Fibroblast of skin of left biceps (primary cell): Measurements from ENCODE around the gene CRYBA2.

Experiments
- DNase-seq, 2 experiments: peaks; one replicate each; pipeline ENCODE4 v3.0.0-alpha.2; 2013; ENCODE audit warnings: low read depth in 2 of 2

Gene CRYBA2

DNA sequence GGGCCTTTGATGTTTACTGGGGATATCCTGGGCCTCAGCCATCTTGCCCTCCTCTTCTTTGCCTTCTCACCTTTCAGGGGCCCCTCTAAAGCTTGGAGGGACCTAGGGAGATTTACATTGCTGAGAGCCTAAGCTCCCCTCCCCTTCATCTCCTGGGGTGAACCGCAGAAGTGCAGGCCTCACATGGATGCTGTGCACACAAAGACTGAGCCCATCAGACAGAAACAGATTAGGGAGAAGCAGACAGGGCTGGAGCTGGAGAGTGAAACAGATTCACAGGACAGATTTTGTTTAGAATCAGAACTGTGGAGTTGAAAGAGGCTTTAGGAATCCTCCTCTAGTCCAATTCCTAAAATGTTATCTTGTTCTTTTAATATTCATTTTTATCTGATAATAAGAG is 37.2 kb downstream of the CRYBA2 start:
- no peak for DNase-seq

DNA sequence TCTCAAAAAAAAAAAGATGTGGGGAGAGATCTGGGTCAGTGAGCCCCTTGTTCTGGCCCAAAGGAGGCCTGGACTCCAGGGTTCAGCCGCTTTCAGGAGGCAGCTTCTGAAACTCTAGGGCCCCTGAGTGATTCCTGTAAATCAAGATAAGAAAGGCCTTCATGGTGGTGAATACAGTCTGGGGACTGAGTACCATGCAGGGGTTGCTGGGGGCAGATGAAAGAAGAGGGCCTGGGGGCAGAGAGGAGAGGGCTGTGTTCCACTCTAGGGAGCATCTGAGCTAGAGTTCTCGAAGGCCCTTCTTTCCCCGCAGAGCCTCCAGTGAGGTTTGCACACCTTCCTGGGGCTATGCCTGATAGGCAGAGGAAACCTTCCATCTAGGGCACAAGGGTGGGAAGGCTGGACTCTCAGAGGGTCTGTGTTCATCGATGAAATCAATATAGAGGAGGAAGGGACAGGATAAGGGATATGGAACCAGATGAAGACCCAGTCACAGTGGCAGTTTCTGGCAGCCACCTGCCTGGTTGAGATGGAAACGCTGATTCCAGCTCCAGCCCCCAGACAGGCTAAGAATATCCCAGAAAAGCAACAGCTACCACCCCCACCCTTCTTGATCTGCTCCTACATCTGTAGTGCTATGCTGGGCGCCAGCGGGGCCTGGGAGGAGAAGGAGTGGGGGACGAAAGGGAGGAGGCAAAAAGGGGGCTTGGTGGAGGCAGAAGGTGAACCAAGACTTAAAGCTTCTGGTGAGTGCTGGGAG is 38.5 kb downstream of the CRYBA2 start:
- no peak for DNase-seq

DNA sequence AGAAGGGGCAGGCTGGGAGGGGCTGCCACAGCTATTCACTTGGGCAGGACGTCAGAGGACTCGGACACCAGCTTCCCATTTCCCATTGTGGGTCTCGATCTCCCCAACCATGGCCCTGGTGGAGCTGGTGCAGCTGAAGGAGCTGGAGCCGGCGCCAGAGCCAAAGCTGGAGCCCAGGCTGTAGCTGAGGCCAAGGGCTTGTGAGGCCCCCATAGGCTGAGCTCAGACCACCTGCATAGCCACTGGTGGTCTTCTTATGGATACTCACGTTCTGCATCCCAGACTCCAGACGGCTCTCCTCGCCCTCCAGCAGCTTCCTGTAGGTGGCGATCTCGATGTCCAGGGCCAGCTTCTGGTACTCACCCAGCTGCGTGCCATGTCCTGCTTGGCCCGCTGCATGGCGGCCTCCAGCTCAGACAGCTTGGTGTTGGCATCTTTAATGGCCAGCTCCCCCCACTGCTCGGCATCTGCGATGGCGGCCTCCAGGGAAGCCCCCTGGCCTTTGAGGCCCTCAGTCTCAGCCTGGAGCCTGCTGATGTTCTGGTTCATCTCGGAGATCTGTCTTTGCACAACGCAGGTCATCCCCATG is 39.8 kb downstream of the CRYBA2 start:
- DNase-seq = no peak

DNA sequence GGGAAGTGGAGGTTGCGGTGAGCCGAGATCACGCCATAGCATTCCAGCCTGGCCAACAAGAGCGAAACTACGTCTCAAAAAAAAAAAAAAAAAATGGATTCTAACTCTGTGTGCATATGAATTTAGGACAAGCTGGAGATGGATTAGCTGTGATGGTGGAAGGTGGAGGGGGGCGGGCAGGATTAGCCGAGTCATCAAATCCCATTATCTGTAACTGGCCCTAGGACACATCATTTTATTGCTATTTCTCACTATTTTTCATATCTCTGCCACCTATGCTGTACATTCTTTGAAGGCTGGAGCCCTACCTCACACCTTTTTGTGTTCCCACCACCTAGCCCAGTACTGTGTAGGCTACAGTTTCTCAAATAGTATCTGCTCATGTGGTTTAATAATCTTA is 41.1 kb downstream of the CRYBA2 start:
- no peak for DNase-seq

DNA sequence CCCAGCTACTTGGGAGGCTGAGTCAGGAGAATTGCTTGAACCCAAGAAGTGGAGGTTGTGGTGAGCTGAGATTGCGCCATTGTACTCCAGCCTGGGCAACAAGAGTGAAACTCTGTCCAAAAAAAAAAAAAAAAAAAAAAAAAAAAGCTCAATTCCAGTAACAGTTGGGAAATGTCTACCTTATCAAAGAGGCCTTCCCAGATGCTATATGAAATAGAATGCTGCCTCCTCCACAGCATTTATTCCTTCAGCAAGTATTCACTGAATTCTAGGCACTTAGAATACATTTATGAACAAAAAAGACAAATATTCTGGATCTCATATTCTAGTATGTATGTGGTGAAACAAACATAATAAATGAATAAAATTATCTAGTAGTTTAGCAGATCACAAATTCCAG is 46.6 kb downstream of the CRYBA2 start:
- DNase-seq = no peak

DNA sequence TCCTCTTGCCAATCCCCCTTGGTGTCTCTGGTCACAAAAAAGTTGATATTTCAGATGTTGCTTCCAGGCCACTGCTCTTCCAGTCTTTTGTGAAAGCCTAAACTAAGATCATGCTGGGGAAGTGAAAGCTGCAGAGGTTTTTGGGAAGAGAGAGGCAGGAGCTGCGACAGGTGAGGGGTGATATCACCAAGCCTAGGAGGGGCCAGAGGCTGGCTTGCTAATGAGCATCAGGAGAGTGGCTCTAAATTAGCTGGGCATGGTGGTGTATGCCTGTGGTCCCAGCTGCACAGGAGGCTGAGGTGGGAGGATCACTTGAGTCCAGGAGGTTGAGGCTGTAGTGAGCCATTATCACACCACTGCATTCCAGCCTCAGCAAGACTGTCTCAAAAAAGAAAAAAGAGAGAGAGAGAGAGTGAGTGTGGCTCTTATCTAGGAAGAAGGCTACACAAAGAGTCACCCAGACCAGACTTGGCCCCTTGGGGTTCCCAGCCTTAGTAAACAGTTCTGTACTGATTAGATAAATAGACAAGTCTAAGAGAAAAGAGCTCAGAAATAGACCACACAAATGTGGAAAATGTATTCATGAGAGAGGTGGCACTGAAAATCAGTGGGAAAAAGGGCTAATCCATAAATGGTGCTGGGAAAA is 48.3 kb downstream of the CRYBA2 start:
- DNase-seq = no peak
